ENCODE data around the gene CAPN5. TPM values are rescaled to one million over a fixed set of nuclear protein-coding genes. Genes with fewer than 3 reads are reported as not detected.

Gene CAPN5
- total and polyA plus RNA-seq, 2 of the 13 experiments (the other 11 are each of a cell fraction or from before 2014, with no cell fraction given): 0.27 to 1.2 TPM

DNA sequence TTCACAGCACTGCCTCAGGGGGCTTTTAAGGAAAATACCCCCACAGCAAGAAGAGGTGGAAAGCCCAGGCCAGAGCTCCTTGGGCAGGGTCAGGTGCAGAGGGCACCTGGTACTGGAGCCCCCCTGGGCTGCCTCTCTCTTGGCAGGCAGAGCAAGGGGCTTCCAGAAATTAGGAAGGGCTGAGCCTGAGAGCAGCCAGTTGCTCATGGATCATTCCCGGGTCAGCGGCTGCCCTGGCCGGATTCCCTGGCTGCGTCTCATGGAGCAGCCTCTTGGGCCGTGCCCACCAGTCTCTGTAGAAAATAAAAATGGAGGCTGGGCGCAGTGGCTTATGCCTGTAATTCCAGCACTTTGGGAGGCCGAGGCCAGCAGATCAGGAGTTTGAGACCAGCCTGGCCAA lies 25.6 kb downstream of the CAPN5 start:
- no peak overlapping the region for H3K4me3 ChIP-seq (replicated peaks in 1 of 3; ENCODE audit: insufficient read depth in 1 of 3, low read depth in 2 of 3, low read length in 3 of 3)
- no peak for ATAC-seq
- H3K4me2 ChIP-seq (ENCODE audit: low read depth, low read length): no peak overlapping the region
- CTCF ChIA-PET (ENCODE audit: low intra/inter-chr PET ratio, low total read pairs): no interaction called here
- TF ChIP-seq, protein P1, sequence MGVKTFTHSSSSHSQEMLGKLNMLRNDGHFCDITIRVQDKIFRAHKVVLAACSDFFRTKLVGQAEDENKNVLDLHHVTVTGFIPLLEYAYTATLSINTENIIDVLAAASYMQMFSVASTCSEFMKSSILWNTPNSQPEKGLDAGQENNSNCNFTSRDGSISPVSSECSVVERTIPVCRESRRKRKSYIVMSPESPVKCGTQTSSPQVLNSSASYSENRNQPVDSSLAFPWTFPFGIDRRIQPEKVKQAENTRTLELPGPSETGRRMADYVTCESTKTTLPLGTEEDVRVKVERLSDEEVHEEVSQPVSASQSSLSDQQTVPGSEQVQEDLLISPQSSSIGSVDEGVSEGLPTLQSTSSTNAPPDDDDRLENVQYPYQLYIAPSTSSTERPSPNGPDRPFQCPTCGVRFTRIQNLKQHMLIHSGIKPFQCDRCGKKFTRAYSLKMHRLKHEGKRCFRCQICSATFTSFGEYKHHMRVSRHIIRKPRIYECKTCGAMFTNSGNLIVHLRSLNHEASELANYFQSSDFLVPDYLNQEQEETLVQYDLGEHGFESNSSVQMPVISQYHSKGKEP (CRISPR knock-in tag; IDR thresholded peaks at IDR 0.05): no peak
- TF ChIP-seq CTCF (CRISPR knock-in tag; IDR thresholded peaks at IDR 0.05) (no peak), ZNF615 (CRISPR knock-in tag; IDR thresholded peaks at IDR 0.05; ENCODE audit: borderline replicate concordance) (no peak), ZNF160 (CRISPR knock-in tag; IDR thresholded peaks at IDR 0.05) (no peak), U2AF1 (optimal IDR thresholded peaks at IDR 0.05; ENCODE audit: low read depth, low read length) (no peak), FOXK2 (IDR thresholded peaks at IDR 0.05) (no peak), ZNF83 (CRISPR knock-in tag; IDR thresholded peaks at IDR 0.05; ENCODE audit: borderline replicate concordance) (no peak), BCL6 (CRISPR knock-in tag; IDR thresholded peaks at IDR 0.05) (no peak), ZFP41 (CRISPR knock-in tag; IDR thresholded peaks at IDR 0.05; ENCODE audit: borderline replicate concordance) (no peak), ZBTB42 (CRISPR knock-in tag; IDR thresholded peaks at IDR 0.05) (no peak), TEAD3 (CRISPR knock-in tag; optimal IDR thresholded peaks at IDR 0.05; ENCODE audit: borderline replicate concordance) (no peak), KDM4B (CRISPR knock-in tag; IDR thresholded peaks at IDR 0.05) (no peak)
- TF ChIP-seq, protein P2, sequence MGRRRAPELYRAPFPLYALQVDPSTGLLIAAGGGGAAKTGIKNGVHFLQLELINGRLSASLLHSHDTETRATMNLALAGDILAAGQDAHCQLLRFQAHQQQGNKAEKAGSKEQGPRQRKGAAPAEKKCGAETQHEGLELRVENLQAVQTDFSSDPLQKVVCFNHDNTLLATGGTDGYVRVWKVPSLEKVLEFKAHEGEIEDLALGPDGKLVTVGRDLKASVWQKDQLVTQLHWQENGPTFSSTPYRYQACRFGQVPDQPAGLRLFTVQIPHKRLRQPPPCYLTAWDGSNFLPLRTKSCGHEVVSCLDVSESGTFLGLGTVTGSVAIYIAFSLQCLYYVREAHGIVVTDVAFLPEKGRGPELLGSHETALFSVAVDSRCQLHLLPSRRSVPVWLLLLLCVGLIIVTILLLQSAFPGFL (CRISPR knock-in tag; IDR thresholded peaks at IDR 0.05): no peak
- TF ChIP-seq, protein P3, sequence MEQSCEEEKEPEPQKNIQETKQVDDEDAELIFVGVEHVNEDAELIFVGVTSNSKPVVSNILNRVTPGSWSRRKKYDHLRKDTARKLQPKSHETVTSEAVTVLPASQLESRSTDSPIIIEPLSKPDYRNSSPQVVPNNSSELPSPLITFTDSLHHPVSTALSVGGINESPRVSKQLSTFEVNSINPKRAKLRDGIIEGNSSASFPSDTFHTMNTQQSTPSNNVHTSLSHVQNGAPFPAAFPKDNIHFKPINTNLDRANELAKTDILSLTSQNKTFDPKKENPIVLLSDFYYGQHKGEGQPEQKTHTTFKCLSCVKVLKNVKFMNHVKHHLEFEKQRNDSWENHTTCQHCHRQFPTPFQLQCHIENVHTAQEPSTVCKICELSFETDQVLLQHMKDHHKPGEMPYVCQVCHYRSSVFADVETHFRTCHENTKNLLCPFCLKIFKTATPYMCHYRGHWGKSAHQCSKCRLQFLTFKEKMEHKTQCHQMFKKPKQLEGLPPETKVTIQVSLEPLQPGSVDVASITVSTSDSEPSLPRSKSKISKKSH (CRISPR knock-in tag; IDR thresholded peaks at IDR 0.05; ENCODE audit: borderline replicate concordance): no peak
- POLR2A ChIA-PET: interaction anchor here (1.9 kb wide), 2 partner anchors 26 to 45 kb away, joined by 9 to 16 read pairs; partner anchors contain the start of gene CAPN5
- no peaks in the 10 kb centered on the region for H4K20me1 ChIP-seq (ENCODE audit: insufficient read depth, low read length)
- WGBS (ENCODE audit: low lambda C conversion rate): 47% methylated on average over 7 of the region's 7 CpGs
- H3K4me1 ChIP-seq (ENCODE audit: insufficient read depth, low read length): peaks cover 38% of the 10 kb centered on the region
- H3K9me3 ChIP-seq (ENCODE audit: low read length): no peaks in the 10 kb centered on the region
- DNase-seq (ENCODE audit: low spot score): no peak
- no peaks in the 10 kb centered on the region for H3K36me3 ChIP-seq (replicated peaks in 1 of 2; ENCODE audit: control insufficient read depth in 1 of 2, insufficient read depth in 2 of 2, low read length in 2 of 2)
- in situ Hi-C loops (cut with HindIII; ENCODE audit: extremely low pct_ligation_motif_present, low pct_unique_long_range_greater_than_20kb) (loop anchor here (5.0 kb wide), 2 partner anchors 45 to 175 kb away; no protein-coding TSS in a partner anchor), intact Hi-C loops (cut with micrococcal nuclease; ENCODE audit: unreplicated experiment) (loop anchor here (10.0 kb wide), 1 partner anchor 288 kb away; no protein-coding TSS in a partner anchor)
- H3K27me3 ChIP-seq (ENCODE audit: control insufficient read depth in 1 of 2, insufficient read depth in 2 of 2, low read length in 2 of 2): no peaks in the 10 kb centered on the region; a peak in 1 of 5 replicates
- FAIRE-seq: no peak
- BruUV-seq (replicated peaks): no TSS peak
- no peak overlapping the region for H2AFZ ChIP-seq (ENCODE audit: low read length)
- no peak overlapping the region for H3K27ac ChIP-seq (ENCODE audit: extremely low read length, insufficient read depth, low read length)
- H3K79me2 ChIP-seq (ENCODE audit: insufficient read depth, low read length): no peaks in the 10 kb centered on the region
- H3K9ac ChIP-seq (ENCODE audit: insufficient read depth, low read depth, low read length): no peak overlapping the region

Measured in HepG2 (cell line).